NCI-H2171 (cell line): Measurements from ENCODE around the gene CRB2.

Experiments used
- DNase-seq: peaks from one replicate; lab custom pipeline; 2025; lab: John Stamatoyannopoulos, UW

CRB2 gene

DNA sequence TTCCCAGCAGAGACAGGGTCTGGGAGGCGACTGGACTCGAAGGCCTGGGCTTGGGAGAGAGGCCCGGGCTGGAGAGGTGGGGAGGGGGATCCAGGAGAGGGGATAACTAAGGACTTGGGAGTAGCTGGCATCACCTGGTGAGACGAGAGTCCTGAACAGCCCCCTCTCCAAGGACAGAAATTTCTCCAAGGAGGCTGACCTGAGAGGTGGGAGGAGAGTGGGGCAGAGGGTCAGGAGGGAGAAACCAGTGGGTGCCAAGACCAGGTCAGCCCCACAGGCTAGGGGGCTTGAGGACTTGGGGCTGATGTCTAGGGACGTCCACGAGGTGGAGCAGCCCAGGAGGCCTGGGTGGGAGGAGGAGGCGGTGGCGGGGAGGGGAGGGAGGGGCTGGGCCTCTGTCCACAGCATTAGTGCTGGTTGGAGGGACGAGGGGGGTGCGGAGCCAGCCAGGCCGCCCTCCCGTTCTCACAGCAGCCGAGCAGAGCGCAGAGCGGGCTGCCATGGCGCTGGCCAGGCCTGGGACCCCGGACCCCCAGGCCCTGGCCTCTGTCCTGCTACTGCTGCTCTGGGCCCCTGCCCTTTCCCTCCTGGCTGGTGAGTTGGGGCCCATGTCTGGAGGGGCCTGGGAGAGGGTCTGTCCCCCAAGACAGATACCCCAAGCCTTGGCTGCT is at the start of gene CRB2:
Gene CRB2 (plus strand): TSS at position 437 of the 671 bp plus-strand sequence. CDS start 64 bp downstream, at position 501.
- no peak for DNase-seq

- DNase-seq, result no peak
Observed at GRCh38 chr9:123309611-123310010, 46.4 kb upstream of the CRB2 start.

- DNase-seq, result no peak
Observed at GRCh38 chr9:123310551-123311249, 45.3 kb upstream of the CRB2 start.

GRCh38 chr9:123311250-123311752 is 44.7 kb upstream of the CRB2 start:
- DNase-seq, result no peak

DNA sequence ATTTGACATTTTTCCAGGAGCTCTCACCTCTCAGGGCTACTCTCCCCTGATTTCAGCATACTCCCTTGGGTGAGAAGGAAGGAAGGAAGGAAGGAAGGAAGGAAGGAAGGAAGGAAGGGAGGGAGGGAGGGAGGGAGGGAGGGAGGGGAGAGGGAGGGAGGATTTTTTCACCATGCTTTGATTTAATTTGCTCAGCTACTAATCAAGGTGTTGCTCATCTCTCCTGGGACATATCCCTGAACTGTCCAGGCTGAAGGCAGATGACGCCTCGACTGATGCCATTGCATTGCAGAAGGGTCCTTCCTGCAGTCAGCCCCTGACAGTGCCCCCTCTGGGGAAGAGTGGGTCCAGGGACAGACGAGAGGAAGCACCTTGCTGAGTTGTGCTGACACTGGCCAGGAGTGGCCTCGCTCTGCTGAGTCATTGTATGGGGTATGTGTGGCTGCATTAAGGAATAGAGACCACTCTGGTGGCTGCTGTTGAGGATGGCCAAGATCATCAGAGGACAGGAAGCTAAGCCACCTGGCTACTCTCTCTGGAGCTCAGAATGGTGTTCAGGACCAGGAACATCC is 43.6 kb upstream of the CRB2 start:
- DNase-seq, result no peak

GRCh38 chr9:123314617-123315016 is 41.4 kb upstream of the CRB2 start:
- no peak for DNase-seq

GRCh38 chr9:123315635-123316034 is 40.4 kb upstream of the CRB2 start:
- DNase-seq, result no peak

DNA sequence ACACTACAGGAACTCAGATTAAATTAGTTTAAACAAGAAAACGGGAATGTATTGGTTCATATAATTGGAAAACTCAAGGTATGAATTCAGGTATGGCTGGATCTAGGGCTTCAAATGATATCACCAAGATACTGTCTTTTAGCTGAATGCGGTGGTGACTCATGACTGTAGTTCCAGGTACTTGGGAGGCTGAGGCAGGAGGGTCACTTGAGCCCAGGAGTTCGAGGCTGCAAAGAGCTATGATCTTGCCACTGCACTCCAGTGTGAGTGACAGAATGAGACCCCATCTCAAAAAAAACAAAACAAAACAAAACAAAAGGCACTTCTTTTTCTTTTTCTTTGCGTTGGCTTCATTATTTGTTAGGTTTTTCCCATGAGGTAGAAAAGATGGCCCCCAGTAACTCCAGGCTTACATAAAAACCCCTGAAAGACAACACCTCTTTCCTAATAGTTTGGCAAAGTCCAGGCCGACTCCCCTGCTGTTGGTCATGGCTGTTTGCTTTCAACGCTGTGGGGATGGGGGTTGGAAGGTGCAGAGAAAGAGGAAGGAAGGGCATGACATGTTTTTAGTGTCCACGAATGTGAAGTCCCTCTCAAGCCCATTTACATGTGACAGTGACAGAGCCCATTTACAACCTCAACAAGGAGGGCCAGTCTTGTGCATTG is 39.8 kb upstream of the CRB2 start:
- no peak for DNase-seq

DNA sequence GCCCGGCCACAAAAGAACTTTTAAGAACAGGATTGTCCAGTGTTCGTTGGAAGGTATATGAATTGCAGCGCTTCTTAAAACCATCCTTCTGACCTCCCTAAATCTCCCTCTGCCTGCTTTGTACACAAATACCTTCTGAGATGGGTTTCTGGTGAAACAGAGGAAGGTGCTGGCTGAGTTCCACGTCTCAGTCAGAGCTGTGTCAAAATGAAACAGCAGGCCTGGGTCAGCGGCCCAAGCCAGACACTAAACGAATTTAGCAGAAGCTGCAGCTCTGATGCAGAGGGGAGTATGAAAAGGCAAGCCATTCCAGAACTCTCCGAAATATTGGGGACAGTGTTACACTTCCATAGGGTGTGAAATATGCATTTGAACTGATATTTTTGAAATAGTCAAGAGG is 37.8 kb upstream of the CRB2 start:
- DNase-seq, result no peak

- no peak for DNase-seq
Observed at GRCh38 chr9:123318961-123319421, 37.0 kb upstream of the CRB2 start.

DNA sequence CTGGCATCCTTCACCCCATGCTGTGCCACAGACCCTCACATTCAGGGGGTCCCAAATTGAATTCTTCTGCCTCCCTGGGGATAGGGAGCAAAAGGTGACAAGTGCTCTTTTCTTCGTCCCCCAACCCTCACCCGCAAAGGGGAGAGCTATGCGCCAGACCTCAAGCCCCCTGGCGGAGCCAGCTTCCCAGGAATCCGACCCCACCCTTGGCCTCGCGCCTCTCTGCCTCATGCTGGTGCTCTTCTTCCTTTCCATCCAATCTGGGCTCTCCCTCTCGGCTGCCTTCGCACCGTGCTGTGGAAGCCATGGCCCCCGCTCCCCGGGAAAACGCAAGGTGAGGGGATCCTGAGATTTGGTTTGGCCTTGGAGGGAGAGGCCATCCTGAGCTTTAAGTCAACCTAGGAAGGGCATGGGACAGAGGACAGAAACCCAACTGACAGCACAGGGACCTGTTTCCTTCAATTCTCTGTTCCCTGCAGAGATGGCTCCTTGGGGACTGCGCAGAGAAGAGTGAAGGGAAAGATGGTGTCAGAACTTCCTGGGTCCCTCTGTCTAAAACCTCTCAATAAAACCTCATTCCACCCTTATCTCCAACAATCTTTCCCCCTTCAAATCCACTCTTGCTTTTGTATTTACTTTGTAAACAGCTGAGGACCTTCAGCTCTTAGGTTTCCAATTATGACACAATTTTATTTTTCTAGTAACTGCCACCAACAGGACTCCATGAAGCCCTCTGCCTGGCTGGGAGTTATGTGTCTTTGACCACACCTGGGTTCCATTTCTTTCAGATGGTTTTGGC is 36.3 kb upstream of the CRB2 start:
- no peak for DNase-seq

DNA sequence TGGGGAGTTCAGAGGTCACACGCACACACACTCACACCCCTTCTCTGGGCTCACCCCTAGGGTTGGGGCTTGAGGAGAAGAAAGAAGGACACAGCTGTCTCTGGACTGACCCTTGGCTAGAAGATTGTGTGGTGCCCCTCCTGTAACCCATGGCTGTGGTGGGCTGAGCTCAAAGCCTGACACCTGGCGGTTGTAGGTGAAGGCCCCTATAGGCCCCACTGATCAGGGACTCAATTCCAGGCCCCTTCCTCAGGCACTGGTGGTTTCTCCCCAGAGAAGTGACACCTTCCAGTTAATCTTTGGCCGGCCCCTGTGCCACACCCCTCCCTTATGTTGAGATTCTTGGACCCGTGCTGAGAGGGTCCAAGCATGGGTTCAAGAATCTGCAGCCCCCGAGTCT is 35.2 kb upstream of the CRB2 start:
- no peak for DNase-seq

- DNase-seq, result no peak
Observed at GRCh38 chr9:123321616-123322272, 34.3 kb upstream of the CRB2 start.

GRCh38 chr9:123322273-123323195 is 33.5 kb upstream of the CRB2 start:
- no peak for DNase-seq

- DNase-seq, result no peak
Observed at GRCh38 chr9:123323196-123324013, 32.6 kb upstream of the CRB2 start.

- DNase-seq, result no peak
Observed at GRCh38 chr9:123324767-123325183, 31.2 kb upstream of the CRB2 start.

DNA sequence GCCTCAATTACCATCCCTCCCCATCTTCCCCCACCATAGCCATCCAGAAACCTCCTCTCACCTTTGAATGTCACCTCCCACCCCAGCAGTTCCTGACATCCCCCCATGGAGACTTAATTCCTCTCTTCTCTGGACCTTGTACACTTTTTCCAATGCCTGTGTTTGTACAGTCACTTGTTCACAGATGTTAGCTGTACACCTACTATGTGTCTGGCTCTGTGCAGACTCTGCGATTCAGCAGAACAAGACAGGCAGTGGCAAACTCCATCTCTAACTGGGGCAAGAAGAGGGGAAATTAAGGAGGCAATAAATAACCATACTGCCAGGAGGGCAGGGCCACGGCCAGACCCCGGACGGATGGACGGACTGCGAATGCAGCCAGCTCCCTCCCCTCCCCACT is 29.8 kb upstream of the CRB2 start:
- no peak for DNase-seq

- DNase-seq, result no peak
Observed at GRCh38 chr9:123326662-123327093, 29.3 kb upstream of the CRB2 start.

DNA sequence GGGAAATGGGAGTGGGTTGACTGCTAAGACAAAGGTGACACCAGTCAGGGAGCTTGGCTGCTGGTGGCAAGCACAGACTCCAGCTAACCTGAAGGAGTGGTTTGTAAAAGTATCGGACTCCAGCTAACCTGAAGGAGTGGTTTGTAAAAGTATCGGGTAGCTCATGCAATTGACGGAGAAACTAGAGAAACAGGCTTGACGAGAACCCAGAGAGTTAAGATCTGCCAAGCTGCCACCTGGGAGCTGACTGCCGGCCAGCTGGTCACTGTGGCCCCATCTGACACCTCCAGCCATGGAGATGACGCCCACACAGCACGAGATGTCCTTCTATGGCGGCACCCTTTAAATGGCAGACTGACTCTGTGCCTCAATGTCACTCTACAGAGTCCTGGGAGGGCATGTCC is 28.3 kb upstream of the CRB2 start:
- DNase-seq, result no peak
